Measurements from ENCODE around the gene ARID1A.

GRCh38 chr1:26692211-26692792 is 3.5 kb upstream of the ARID1A start:
- TF ChIP-seq POLR2AphosphoS5 (IDR thresholded peaks at IDR 0.05; ENCODE audit: low read depth, low read length) (peak; percentile 45), MAX (IDR thresholded peaks at IDR 0.05) (no peak; the same call in 1 of the 2 replicates), KDM5A (IDR thresholded peaks at IDR 0.05; ENCODE audit: low read length) (no peak), EZH2 (IDR thresholded peaks at IDR 0.05; ENCODE audit: low read depth, low read length, severe bottlenecking) (no peak), CTCF (IDR thresholded peaks at IDR 0.05; ENCODE audit: control extremely low read depth in 1 of 3, insufficient read depth in 1 of 3, low read depth in 1 of 3, low read length in 3 of 3) (peak in 1 of 3 experiments; percentile 2; a peak in 1 of 4 replicates), RFX5 (IDR thresholded peaks at IDR 0.05; ENCODE audit: borderline replicate concordance, low read depth, low read length) (0 out of 2 replicates have a peak, but pooled peaks have one; percentile 58)

Data from H1 (cell line).